Hindlimb muscle (tissue), 1 donor: ENCODE results near the gene LYL1. TPM values are rescaled to one million over a fixed set of nuclear protein-coding genes. Genes with fewer than 3 reads are reported as not detected.

ENCODE experiments used
- DNase-seq: peaks from one replicate; pipeline ENCODE4 v3.0.0-alpha.2; 2013
- polyA plus RNA-seq: library from polyadenylated mRNA; unstranded; fragments of 120-200 nt; gene quantifications from one replicate; pipeline ENCODE4 v1.2.1, GENCODE V29; 2013; ENCODE audit not compliant: insufficient read length

Gene LYL1
- polyA plus RNA-seq, 1 donor = 6.3 TPM

DNA sequence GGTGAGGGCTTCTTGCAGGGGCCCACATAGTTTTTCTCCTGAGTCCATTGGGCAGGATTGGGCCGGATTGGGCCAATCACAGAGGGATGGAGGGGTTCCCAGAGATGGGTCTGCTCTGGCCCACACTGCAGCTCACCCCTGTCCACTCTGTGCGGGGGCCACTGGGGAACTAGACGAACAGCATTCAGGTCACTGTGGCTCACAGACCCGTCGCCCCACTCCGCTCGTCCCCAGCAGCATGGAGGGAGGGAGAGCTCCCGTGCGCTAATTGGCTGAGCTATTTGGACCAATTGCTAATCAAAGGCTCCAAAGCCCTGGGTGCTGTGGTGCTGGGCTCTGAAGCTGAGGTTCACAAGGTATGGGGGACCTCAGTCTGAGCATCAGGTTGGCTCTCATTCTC lies 26.7 kb upstream of the LYL1 start:
- no peak for DNase-seq

GRCh38 chr19:13128583-13128982 lies 25.9 kb upstream of the LYL1 start:
- DNase-seq = no peak

DNA sequence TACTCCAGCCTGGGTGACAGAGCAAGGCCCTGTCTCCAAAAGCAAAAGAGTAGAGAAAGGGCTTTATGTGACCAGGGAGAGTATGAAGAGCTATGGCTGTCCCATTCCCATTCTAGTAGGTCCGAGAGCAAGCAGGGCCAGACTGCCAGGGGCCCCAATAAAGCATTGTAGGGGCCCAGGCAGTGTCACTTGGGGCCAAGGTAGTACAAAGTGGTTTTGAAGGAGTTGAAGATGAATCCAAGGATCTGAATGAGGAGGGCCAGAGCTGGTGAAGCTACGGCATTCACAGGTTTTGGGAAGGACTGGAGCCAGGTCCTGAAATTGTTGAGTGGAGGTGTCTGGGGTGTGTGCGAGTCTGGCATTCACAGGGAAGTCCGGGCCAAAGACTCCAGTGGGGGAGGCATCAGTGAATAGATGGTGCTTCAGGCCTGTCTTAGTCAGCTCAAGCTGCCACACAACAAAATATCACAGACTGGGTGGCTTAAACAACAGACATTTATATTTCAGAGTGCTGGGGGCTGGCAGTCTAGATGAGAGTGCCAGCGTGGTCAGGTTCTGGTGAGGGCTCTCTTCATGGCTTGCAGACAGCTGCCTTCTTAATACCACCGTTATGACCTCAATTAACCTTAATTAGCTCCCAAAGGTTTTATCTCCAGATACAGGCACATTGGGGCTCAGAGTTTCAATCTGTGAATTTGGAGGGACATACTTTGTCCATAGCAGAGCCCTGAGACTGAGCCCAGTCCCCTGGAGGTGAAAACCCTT lies 25.3 kb upstream of the LYL1 start:
- no peak for DNase-seq

- DNase-seq = no peak
Observed at GRCh38 chr19:13127051-13127450, 24.4 kb upstream of the LYL1 start.

DNA sequence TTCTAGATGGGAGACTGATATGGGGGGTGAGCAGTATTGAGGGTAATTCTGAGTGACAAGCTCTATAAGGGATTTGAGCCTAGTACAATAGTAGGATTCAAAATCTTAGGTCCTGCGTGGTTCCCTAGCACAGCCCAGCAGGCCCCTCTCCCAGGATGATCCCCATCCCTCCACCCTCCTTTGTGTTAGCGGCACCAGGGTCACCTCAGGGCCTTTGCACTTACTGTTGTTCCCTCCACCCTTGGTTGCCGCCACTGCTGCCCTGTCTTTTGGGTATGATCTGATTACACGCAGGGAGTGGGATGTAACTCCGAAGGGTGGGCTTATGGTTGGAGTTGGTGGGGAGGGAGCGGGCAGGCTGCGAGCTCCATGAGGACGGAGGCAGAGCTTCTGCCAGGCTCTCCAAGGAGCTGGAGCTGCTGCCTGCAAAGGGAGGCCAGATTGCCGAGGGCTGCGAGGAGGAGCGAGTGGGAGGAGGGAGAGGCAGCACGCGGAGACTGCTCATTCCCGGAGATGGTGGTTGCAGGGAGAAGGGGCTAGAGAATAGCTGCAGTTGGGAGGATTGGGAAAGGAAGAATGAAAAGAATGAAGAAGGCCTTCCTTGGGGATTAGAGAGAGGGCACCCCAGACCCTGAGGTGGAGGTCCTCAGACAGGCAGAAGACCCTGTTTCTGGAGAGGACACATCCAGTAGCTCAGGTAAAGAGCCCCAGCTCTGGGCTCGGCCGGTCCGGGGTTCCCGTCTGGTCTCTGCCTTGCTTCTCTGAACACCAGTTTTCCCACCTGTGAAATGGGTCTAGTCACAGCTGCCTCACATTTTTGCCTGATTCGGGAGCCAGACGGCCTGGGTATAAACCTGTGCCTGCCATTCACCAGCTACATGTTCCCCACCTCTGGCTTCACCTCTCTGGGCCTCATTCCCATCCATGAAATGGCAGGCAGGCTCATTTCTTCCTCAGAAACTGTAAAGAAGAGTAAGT lies 20.6 kb upstream of the LYL1 start:
- DNase-seq = no peak

DNA sequence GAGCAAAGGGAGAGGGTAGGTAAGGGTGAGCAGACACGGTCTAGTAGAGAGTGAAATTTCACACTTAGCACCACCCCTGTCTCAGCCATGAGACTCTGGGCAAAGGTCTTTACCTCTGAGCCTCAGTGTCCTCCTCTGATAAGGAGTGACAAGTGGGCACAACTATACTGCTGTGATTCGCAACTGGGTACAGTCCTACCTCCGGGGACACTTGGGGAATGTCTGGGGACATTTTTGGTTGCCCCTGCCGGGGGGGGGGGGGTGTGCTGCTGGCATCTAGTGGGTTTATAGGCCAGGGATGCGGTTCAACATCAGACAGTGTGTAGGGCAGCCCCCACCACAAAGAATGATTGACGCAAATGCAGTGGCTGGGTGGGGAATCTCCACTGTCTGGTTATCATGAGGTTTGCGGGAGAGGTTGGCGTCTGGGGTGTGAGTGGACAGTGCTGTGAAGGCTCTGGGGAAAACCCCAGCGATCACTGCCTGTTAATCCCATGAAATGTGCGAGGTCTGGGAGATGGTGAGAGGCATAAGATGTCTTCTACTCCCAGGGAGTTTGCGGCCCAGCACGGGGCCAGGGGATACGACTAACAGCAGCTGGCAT lies 19.7 kb upstream of the LYL1 start:
- no peak for DNase-seq

GRCh38 chr19:13121551-13122274 lies 19.1 kb upstream of the LYL1 start:
- no peak for DNase-seq

GRCh38 chr19:13120817-13121216 lies 18.2 kb upstream of the LYL1 start:
- DNase-seq = no peak

DNA sequence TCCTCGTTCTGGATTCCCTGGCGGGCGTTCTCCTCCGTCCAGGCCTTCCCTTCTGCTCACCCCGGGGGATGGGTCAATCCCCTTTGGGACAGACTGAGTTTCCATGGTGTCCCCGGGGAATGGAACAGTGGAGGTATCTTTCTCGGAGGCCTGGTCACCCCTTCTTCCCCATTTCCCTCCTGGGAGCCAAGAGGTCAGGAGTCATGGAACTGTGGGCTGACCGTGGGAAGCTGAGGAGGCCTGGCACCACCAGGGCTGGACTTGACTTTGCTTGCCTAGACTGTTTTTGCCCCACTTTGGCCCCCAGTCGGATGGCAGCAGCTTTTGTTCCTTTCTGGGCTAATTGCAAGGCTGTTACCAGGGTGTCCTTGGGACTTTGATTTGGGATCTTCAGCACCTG lies 17.4 kb upstream of the LYL1 start:
- no peak for DNase-seq

DNA sequence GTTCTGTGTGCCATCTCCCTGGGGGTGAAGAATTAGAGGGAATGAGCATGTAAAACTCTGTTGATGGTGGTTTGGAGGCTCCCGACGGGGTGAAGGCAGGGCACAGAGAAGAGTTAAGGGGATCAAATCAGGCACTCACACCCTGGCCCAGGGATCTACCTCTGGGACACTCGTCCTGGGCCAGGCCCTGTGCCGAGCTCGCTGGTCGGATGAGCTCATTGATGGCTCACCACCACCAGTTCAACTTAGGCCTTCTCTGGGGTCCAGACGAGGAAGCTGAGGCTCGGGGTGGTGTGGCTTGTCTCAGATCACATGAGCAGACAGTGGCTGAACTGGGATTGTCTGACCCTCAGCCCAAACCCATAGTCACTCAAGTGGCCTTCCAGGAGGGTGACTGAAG lies 17.0 kb upstream of the LYL1 start:
- no peak for DNase-seq

DNA sequence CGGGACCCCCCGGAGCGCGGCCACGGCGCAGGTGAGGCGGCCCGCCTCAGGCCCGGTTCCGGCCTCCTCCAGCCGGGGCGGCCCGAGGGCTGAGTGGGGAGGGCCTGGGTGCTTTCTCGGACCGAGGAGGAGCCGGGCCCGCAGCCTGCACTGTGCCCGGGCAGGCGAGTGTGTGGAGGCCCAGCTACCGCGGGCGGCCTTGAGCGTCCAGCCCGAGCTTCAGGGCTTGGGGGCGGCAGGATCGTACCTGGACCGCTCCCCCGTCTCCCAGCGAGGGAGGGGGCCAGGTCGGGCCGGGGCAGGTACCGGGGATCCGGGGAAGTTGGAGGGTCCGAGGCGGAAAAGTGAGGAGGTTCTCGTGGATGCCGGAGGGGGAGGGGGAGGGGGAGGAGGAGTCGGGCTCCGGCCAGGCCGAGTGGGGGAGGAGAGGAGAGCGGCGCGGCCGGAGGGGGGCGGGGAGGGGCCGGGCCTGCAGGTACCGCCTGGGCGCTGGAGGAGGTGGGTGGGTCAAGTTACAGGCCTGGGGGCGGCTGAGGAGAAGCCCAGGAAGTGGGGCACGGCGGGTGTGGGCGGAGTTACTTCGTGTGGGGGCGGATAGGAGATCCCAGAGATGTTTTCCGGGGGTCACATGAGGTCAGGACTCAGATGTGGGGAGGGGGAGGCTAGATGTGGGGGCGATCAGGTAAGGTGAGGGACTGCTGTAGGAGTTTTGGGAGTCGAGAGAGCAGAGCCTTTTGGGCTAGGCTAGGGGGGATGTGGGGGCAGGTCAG lies 16.0 kb upstream of the LYL1 start:
- DNase-seq = no peak

- peak; percentile 90 for DNase-seq
Observed at GRCh38 chr19:13117772-13118423, 15.2 kb upstream of the LYL1 start, which contains the start of gene NACC1. TSS of gene NACC1 (plus strand) at chr19:13118264. CDS start at chr19:13135208, 16,944 bp downstream.

DNA sequence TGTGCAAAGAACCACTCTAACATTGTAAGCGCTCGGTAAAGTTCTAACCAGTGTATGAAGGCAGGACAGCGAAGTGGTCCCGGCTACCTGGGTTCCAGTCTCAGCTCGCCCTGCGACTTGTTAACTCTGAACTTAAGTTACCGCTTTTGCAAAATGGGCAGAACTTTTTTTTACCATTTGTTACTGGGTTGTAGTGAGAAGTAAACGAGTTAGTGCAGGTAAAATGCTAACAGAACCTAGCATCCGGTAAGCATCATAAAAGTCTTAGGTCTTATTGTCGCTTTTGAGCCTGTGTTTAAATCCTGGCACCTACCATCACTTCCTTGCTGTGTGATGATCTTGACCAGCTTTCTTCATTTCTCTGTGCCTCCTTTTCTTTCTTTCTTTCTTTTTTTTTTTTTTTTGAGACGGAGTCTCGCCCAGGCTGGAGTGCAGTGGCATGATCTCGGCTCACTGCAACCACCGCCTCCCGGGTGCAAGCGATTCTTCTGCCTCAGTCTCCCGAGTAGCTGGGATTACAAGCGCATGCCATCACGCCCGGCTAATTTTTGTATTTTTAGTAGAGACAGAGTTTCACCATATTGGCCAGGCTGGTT lies 14.6 kb upstream of the LYL1 start:
- DNase-seq = no peak

- peak; percentile 92 for DNase-seq
Observed at GRCh38 chr19:13116282-13117175, 13.9 kb upstream of the LYL1 start, which contains the start of gene TRMT1. TSS of gene TRMT1 (minus strand) at chr19:13116740. CDS start at chr19:13116399, 341 bp downstream.

GRCh38 chr19:13115936-13116281 lies 13.3 kb upstream of the LYL1 start:
- DNase-seq = no peak

DNA sequence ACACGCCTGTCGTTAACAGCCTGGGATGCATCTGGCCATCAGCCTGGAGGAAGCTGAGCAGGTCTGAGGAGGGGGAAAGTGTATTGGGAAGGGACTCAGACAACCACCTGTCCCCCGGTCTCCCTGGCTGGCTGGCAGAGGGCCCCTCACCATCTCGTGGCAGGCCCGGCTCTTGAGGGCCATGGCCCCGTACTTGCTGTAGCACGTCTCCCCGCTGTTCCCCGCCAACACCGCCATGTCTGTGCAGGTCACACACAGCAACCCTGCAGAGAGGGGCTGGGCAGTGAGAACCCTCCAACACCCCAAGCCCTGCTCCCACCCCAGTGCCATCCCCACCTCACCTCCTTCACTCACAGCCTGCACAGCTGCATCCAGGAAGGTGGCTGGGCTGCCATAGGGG lies 9.9 kb upstream of the LYL1 start:
- DNase-seq = no peak

DNA sequence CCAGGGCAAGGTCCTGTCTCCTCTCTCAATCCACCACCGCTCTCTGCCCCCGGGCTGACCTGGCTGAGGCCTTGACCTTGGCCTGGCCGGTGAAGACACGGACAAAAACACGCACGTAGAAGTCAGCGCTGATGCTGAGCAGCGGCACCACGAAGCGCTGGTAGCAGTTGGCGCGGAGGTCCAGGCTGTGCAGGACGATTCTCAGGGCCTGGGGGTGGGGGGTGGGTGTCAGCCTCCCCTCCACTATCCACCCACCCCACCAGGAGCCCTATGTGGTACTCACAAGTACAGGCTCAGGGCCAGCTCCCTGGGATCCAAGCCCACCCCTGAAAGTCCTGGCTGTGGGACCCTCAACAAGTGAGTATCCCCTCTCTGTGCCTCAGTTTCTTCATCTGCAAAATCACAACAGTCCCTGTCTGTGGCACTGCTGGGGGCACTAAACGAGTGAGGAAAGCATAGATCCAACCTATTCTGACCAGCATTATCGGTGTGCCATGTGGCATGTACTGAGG lies 7.5 kb upstream of the LYL1 start:
- DNase-seq = no peak

DNA sequence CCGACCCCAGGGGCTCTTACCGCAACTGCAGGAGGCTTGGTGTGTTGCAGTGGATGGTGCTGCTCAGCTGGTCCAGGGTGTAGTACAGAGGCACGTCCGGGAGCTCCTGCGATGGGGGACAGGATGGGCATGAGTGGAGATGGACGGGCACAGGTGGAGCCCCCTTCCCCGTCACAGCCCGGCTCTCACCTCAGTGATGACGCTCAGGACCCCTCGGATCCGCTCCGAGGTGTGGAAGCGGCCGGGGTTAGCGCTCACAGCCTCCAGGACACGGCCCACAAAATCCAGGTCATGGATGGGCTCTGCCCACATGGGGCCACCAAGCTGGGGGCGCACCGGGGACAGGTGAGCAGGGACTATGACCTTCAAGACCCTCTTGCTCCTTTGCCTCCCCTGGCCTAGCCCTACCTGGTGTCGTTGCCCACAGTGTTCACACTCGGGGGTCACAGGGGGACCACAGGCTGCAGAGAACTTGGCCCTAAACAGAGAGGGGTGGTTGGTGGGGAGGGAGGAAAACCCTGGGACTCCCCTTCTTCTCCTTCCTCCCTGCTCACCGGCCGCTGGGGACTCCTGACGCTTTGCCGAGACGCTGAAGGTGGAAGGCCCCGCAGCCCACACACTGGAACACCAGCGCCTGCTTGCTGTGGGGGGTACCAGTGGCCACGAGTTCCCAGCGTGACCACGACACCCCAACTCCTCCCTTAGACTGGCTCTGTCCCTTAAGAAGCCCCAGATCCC lies 6.9 kb upstream of the LYL1 start:
- no peak for DNase-seq
